CD4-positive, CD25-positive, alpha-beta regulatory T cell (primary cell): Measurements from ENCODE around the gene FBXO27. TPM values are rescaled to one million over a fixed set of nuclear protein-coding genes. Genes with fewer than 3 reads are reported as not detected.
"Not testable (repeated sequence)": the region's sequence is repeated elsewhere in the genome, so short reads cannot be mapped to it uniquely, and the experiment has no call there.

ENCODE experiments used
- ATAC-seq, 2 donors: fragments of 150-1000 bp; cut with Tn5 transposase; one replicate each; pipeline ENCODE4 v1.10.0; 2021; ENCODE audit warnings: low read depth in 2 of 2, moderate number of reproducible peaks in 2 of 2, moderate library complexity in 1 of 2
- DNase-seq, 3 donors: peaks; one replicate each; pipeline versions ENCODE4 v3.0.0 to v3.0.0-alpha.2; 2012 to 2022; ENCODE audit warnings: mixed read lengths in 1 of 3
- H3K27ac ChIP-seq: one replicate; pipeline ENCODE4 v1.7.0; 2013; ENCODE audit warnings: mild to moderate bottlenecking, low read length; ENCODE audit not compliant: insufficient read depth, poor library complexity, severe bottlenecking
- H3K27me3 ChIP-seq: one replicate; pipeline ENCODE4 v1.7.0; 2013; ENCODE audit warnings: low read length; ENCODE audit not compliant: control insufficient read depth, insufficient read depth
- H3K36me3 ChIP-seq: one replicate; pipeline ENCODE4 v1.7.0; 2013; ENCODE audit warnings: mild to moderate bottlenecking, low read length, moderate library complexity; ENCODE audit not compliant: control insufficient read depth, insufficient read depth
- H3K4me1 ChIP-seq: 2 replicates; pipeline ENCODE4 v1.7.0; 2013; ENCODE audit warnings: mild to moderate bottlenecking, low read length; ENCODE audit not compliant: insufficient read depth, control insufficient read depth, poor library complexity, severe bottlenecking
- H3K4me3 ChIP-seq: one replicate; pipeline ENCODE4 v1.7.0; 2013; ENCODE audit warnings: low read depth, mild to moderate bottlenecking, low read length, moderate library complexity
- H3K9me3 ChIP-seq, 2 experiments: 1 replicate in 1 of 2; 2 replicates in 1 of 2; pipeline ENCODE4 v1.7.0; 2013; ENCODE audit warnings: low read length in 2 of 2, mild to moderate bottlenecking in 1 of 2, moderate library complexity in 1 of 2; ENCODE audit not compliant: control insufficient read depth in 2 of 2
- H3K27ac Mint-ChIP-seq, 3 donors: one replicate each; pipeline ENCODE4 v1.8.0; 2020 to 2022; ENCODE audit warnings: mild to moderate bottlenecking in 3 of 3, mixed read lengths in 3 of 3, moderate library complexity in 2 of 3
- H3K27me3 Mint-ChIP-seq: one replicate; pipeline ENCODE4 v1.8.0; 2022; ENCODE audit warnings: mild to moderate bottlenecking, mixed read lengths
- H3K36me3 Mint-ChIP-seq: one replicate; pipeline ENCODE4 v1.8.0; 2020; ENCODE audit warnings: mixed read lengths
- H3K4me1 Mint-ChIP-seq, 4 donors: one replicate each; pipeline ENCODE4 v1.8.0; 2020 to 2022; ENCODE audit warnings: mixed read lengths in 4 of 4, mild to moderate bottlenecking in 1 of 4
- H3K4me3 Mint-ChIP-seq, 4 donors: one replicate each; pipeline ENCODE4 v1.8.0; 2020 to 2022; ENCODE audit warnings: mild to moderate bottlenecking in 4 of 4, mixed read lengths in 4 of 4, moderate library complexity in 3 of 4
- H3K9me3 Mint-ChIP-seq, 7 donors: one replicate each; pipeline ENCODE4 v1.8.0; 2020 to 2022; ENCODE audit warnings: mixed read lengths in 7 of 7, mild to moderate bottlenecking in 3 of 7, moderate library complexity in 2 of 7
- polyA plus RNA-seq, 4 donors: library from polyadenylated mRNA; unstranded; fragments of 300-500 nt; fragmentation: Illumina TruSeq; gene quantifications; one replicate each; pipeline ENCODE4 v1.2.3, GENCODE V29; 2021
- total RNA-seq: library from RNA; stranded (reverse); gene quantifications from one replicate; pipeline ENCODE4 v1.2.3, GENCODE V29; 2022

Gene FBXO27
- total and polyA plus RNA-seq, 5 donors from 2014 or later = 0.16 to 0.35 (median 0.28) TPM; not detected in 1

GRCh38 chr19:39068259-39068658 is 35.9 kb upstream of the FBXO27 start:
- H3K36me3 ChIP-seq, H3K4me3 ChIP-seq, H3K27me3 Mint-ChIP-seq, H3K9me3 ChIP-seq, H3K4me1 ChIP-seq, H3K27ac Mint-ChIP-seq, H3K27ac ChIP-seq, ATAC-seq, H3K9me3 Mint-ChIP-seq, H3K36me3 Mint-ChIP-seq, H3K4me3 Mint-ChIP-seq, DNase-seq, H3K27me3 ChIP-seq: not testable (repeated sequence)
- H3K4me1 Mint-ChIP-seq = peaks cover 0 to 10% (median 6%) of the 10 kb centered on the region in 4 donors

GRCh38 chr19:39067104-39067503 is 34.8 kb upstream of the FBXO27 start:
- DNase-seq (no peak), ATAC-seq (no peak)
- H3K4me1 ChIP-seq = no peaks in the 10 kb centered on the region
- H3K27ac Mint-ChIP-seq = no peak overlapping the region
- no peaks in the 10 kb centered on the region for H3K9me3 ChIP-seq
- no peak overlapping the region for H3K27ac ChIP-seq
- H3K36me3 ChIP-seq = no peaks in the 10 kb centered on the region
- peaks cover 0 to 4% (median 2%) of the 10 kb centered on the region in 4 donors for H3K4me1 Mint-ChIP-seq
- H3K4me3 ChIP-seq = no peak overlapping the region
- no peaks in the 10 kb centered on the region for H3K27me3 Mint-ChIP-seq
- H3K4me3 Mint-ChIP-seq = no peak overlapping the region
- no peaks in the 10 kb centered on the region for H3K27me3 ChIP-seq
- H3K36me3 Mint-ChIP-seq = no peaks in the 10 kb centered on the region
- H3K9me3 Mint-ChIP-seq = peaks cover 0 to 1% (median 0%) of the 10 kb centered on the region in 7 donors

- no peak overlapping the region for H3K27ac Mint-ChIP-seq
- H3K4me1 ChIP-seq = no peaks in the 10 kb centered on the region
- no peak overlapping the region for H3K4me3 Mint-ChIP-seq
- peaks cover 0 to 1% (median 0%) of the 10 kb centered on the region in 7 donors for H3K9me3 Mint-ChIP-seq
- peaks cover 3 to 11% (median 6%) of the 10 kb centered on the region in 4 donors for H3K4me1 Mint-ChIP-seq
- no peak overlapping the region for H3K4me3 ChIP-seq
- H3K36me3 ChIP-seq = no peaks in the 10 kb centered on the region
- no peaks in the 10 kb centered on the region for H3K27me3 ChIP-seq
- no peak overlapping the region for H3K27ac ChIP-seq
- no peak for ATAC-seq
- peaks cover 5% of the 10 kb centered on the region for H3K27me3 Mint-ChIP-seq
- H3K9me3 ChIP-seq = no peaks in the 10 kb centered on the region
- no peak for DNase-seq
- H3K36me3 Mint-ChIP-seq = no peaks in the 10 kb centered on the region
Observed at GRCh38 chr19:39065928-39066327, 33.6 kb upstream of the FBXO27 start.

- Histone ChIP-seq H3K9me3 (no peaks in the 10 kb centered on the region), H3K4me3 (no peak overlapping the region), H3K4me1 (no peaks in the 10 kb centered on the region), H3K27ac (no peak overlapping the region), H3K27me3 (no peaks in the 10 kb centered on the region), H3K36me3 (no peaks in the 10 kb centered on the region)
- H3K9me3 Mint-ChIP-seq = peaks cover 0 to 1% (median 0%) of the 10 kb centered on the region in 7 donors
- DNase-seq = no peak
- no peak for ATAC-seq
- H3K36me3 Mint-ChIP-seq = no peaks in the 10 kb centered on the region
- H3K27ac Mint-ChIP-seq = no peak overlapping the region
- H3K27me3 Mint-ChIP-seq = peaks cover 5% of the 10 kb centered on the region
- peaks cover 3 to 11% (median 4%) of the 10 kb centered on the region in 4 donors for H3K4me1 Mint-ChIP-seq
- no peak overlapping the region for H3K4me3 Mint-ChIP-seq
Observed at GRCh38 chr19:39064405-39064804, 32.1 kb upstream of the FBXO27 start.

- Mint-ChIP-seq H3K9me3 (peaks cover 0 to 4% (median 0%) of the 10 kb centered on the region in 7 donors), H3K27me3 (peaks cover 5% of the 10 kb centered on the region), H3K36me3 (no peaks in the 10 kb centered on the region), H3K4me1 (peaks cover 3 to 8% (median 4%) of the 10 kb centered on the region in 4 donors), H3K27ac (no peak overlapping the region), H3K4me3 (no peak overlapping the region)
- no peaks in the 10 kb centered on the region for H3K9me3 ChIP-seq
- no peak overlapping the region for H3K27ac ChIP-seq
- H3K27me3 ChIP-seq = no peaks in the 10 kb centered on the region
- ATAC-seq (no peak), DNase-seq (no peak)
- H3K4me1 ChIP-seq = no peaks in the 10 kb centered on the region
- H3K36me3 ChIP-seq = no peaks in the 10 kb centered on the region
- H3K4me3 ChIP-seq = no peak overlapping the region
Observed at GRCh38 chr19:39060171-39060570, 27.8 kb upstream of the FBXO27 start.

GRCh38 chr19:39059302-39059701 is 27.0 kb upstream of the FBXO27 start:
- Histone ChIP-seq H3K4me1 (no peaks in the 10 kb centered on the region), H3K4me3 (no peak overlapping the region), H3K36me3 (no peaks in the 10 kb centered on the region), H3K27ac (no peak overlapping the region), H3K27me3 (no peaks in the 10 kb centered on the region), H3K9me3 (no peaks in the 10 kb centered on the region)
- DNase-seq = no peak
- Mint-ChIP-seq H3K36me3 (no peaks in the 10 kb centered on the region), H3K4me1 (peaks cover 3 to 12% (median 4%) of the 10 kb centered on the region in 4 donors), H3K27me3 (peaks cover 5% of the 10 kb centered on the region), H3K27ac (no peak overlapping the region), H3K4me3 (no peak overlapping the region), H3K9me3 (peaks cover 0 to 4% (median 0%) of the 10 kb centered on the region in 7 donors)
- ATAC-seq = no peak

GRCh38 chr19:39057615-39058014 is 25.3 kb upstream of the FBXO27 start:
- no peaks in the 10 kb centered on the region for H3K36me3 Mint-ChIP-seq
- H3K4me1 Mint-ChIP-seq = peaks cover 3 to 13% (median 4%) of the 10 kb centered on the region in 4 donors
- H3K9me3 Mint-ChIP-seq = peaks cover 0 to 4% (median 0%) of the 10 kb centered on the region in 7 donors
- peaks cover 5% of the 10 kb centered on the region for H3K27me3 Mint-ChIP-seq
- H3K36me3 ChIP-seq = no peaks in the 10 kb centered on the region
- no peaks in the 10 kb centered on the region for H3K27me3 ChIP-seq
- no peak overlapping the region for H3K4me3 Mint-ChIP-seq
- DNase-seq (no peak), ATAC-seq (no peak)
- no peak overlapping the region for H3K27ac ChIP-seq
- H3K4me1 ChIP-seq = no peaks in the 10 kb centered on the region
- no peaks in the 10 kb centered on the region for H3K9me3 ChIP-seq
- H3K4me3 ChIP-seq = no peak overlapping the region
- H3K27ac Mint-ChIP-seq = no peak overlapping the region

GRCh38 chr19:39054091-39054470 is 21.7 kb upstream of the FBXO27 start:
- H3K9me3 ChIP-seq = no peaks in the 10 kb centered on the region
- no peaks in the 10 kb centered on the region for H3K27me3 ChIP-seq
- Mint-ChIP-seq H3K4me3 (no peak overlapping the region), H3K36me3 (no peaks in the 10 kb centered on the region), H3K27ac (peak overlapping the region in 1 of 3 donors; percentile 52), H3K27me3 (no peaks in the 10 kb centered on the region), H3K9me3 (peaks cover 0 to 2% (median 0%) of the 10 kb centered on the region in 7 donors), H3K4me1 (peaks cover 0 to 5% (median 0%) of the 10 kb centered on the region in 4 donors)
- H3K4me1 ChIP-seq = no peaks in the 10 kb centered on the region
- no peak overlapping the region for H3K27ac ChIP-seq
- no peaks in the 10 kb centered on the region for H3K36me3 ChIP-seq
- no peak overlapping the region for H3K4me3 ChIP-seq
- ATAC-seq = no peak
- DNase-seq = no peak
